Gastroesophageal sphincter (tissue), 3 donors: ENCODE measurements around the gene VEPH1.

Experiments
- CTCF ChIP-seq, 4 experiments: fragments of 200-600 bp in 2 of 4; fragments of 450-650 bp in 2 of 4; sonication (generic) in 1 of 4; IDR thresholded peaks; one replicate each; pipeline ENCODE4 v1.5.1; 2017 to 2019; ENCODE audit warnings: antibody characterized with exemption in 4 of 4, mild to moderate bottlenecking in 2 of 4, moderate library complexity in 2 of 4
- EP300 ChIP-seq: sonication (generic); formaldehyde crosslinking; IDR thresholded peaks from one replicate; pipeline ENCODE4 v1.6.1; 2017; ENCODE audit warnings: antibody characterized with exemption, mild to moderate bottlenecking

GRCh38 chr3:157529751-157530150, 26.5 kb upstream of the VEPH1 start:
- no peak for TF ChIP-seq CTCF (IDR thresholded peaks at IDR 0.05)
- no peak for TF ChIP-seq EP300
